Adrenal gland (tissue), 12 donors: ENCODE measurements around the gene EVA1C. TPM values are rescaled to one million over a fixed set of nuclear protein-coding genes. Genes with fewer than 3 reads are reported as not detected.

Experiments
- DNase-seq, 7 donors: peaks; one replicate each; pipeline ENCODE4 v3.0.0-alpha.2; 2019 to 2020
- H3K27ac ChIP-seq, 5 donors: fragments of 200-600 bp; sonication (generic) in 4 of 5; 1 replicate in 3 of 5; 2 replicates in 2 of 5; pipeline versions ENCODE4 v1.5.1 to v1.8.0; 2016 to 2020; ENCODE audit warnings: mild to moderate bottlenecking in 1 of 5
- H3K27me3 ChIP-seq: fragments of 200-600 bp; 2 replicates; pipeline ENCODE4 v1.8.0; 2021
- H3K36me3 ChIP-seq, 2 donors: fragments of 200-600 bp; replicated peaks in 1 of 2; 1 replicate in 1 of 2; 2 replicates in 1 of 2; pipeline versions ENCODE4 v1.5.1 to v1.8.0; 2018 to 2022
- H3K4me1 ChIP-seq, 2 donors: fragments of 200-600 bp; replicated peaks in 1 of 2; 1 replicate in 1 of 2; 2 replicates in 1 of 2; pipeline versions ENCODE4 v1.5.1 to v1.8.0; 2018 to 2021
- H3K4me3 ChIP-seq, 4 donors: fragments of 200-600 bp; sonication (generic) in 3 of 4; one replicate each; pipeline ENCODE4 v1.5.1; 2016 to 2018
- H3K9me3 ChIP-seq, 3 donors: fragments of 200-600 bp; sonication (generic) in 1 of 3; replicated peaks in 1 of 3; 1 replicate in 2 of 3; 2 replicates in 1 of 3; pipeline versions ENCODE4 v1.5.1 to v1.8.0; 2016 to 2021
- POLR2A ChIP-seq, 2 donors: fragments of 450-650 bp; IDR thresholded peaks; one replicate each; pipeline ENCODE4 v1.6.1; 2017; ENCODE audit warnings: antibody characterized with exemption in 2 of 2, mild to moderate bottlenecking in 2 of 2, moderate library complexity in 1 of 2
- WGBS, 4 donors: extraction: QIAGEN DNeasy Blood & Tissue Kit in 2 of 4; methylation state at CpG; one replicate each; pipeline versions ENCODE4 v1.1.5 to v1.1.7; 2013 to 2017; 5-methylcytosine and 5-hydroxymethylcytosine counted together
- intact Hi-C, 2 donors: fragments of 100-400 bp; cut with DNase I; formaldehyde crosslinking; loops; one replicate each; pipeline versions ENCODE4 v1.14.1 to v1.15.0; 2022 to 2023
- polyA plus RNA-seq, 3 donors: library from polyadenylated mRNA; stranded (reverse); fragments of 200-250 nt in 2 of 3; fragments of 350-450 nt in 1 of 3; fragmentation: Illumina TruSeq in 1 of 3; extraction: RNeasy Lipid Tissue Mini Kit (QIAGEN cat#74804) in 1 of 3; gene quantifications; one replicate each; pipeline ENCODE4 v1.2.3, GENCODE V29; 2013 to 2014
- total RNA-seq, 9 donors: library from RNA; depleted of rRNA in 4 of 9; stranded (reverse); fragments of >200 nt in 4 of 9; fragments of 120-200 nt in 1 of 9; fragmentation: NEBNext Ultra II Directional in 1 of 9; extraction: Animal tissue kit (Norgen Biotek cat#: 25700) in 1 of 9; gene quantifications; one replicate each; pipeline versions ENCODE4 v1.1.0 to v1.2.4, GENCODE V29; 2013 to 2023
- TF ChIP-seq, protein P1 (sequence below), 6 experiments: fragments of 450-650 bp in 4 of 6; fragments of 200-600 bp in 2 of 6; sonication (generic) in 1 of 6; IDR thresholded peaks; 1 replicate in 5 of 6; 2 replicates in 1 of 6; pipeline versions ENCODE4 v1.5.1 to v1.8.0; 2016 to 2021; ENCODE audit warnings: antibody characterized with exemption in 6 of 6, mild to moderate bottlenecking in 2 of 6, moderate library complexity in 1 of 6
- donor health status: healthy with polysubstance abuse.
- donor health status: Bipolar disorder and iron deficiency.
- donor health status: DM: yes; HTN: yes; CAD: no.
- donor health status: DM: no; HTN: no; CAD: no.
- donor health status: DM: no; HTN: no; CAD: no.
- donor health status: DM: yes; HTN: yes; CAD: no.

Gene EVA1C
- total and polyA plus RNA-seq, 12 donors = 0.94 to 33.2 (median 12.1) TPM

DNA sequence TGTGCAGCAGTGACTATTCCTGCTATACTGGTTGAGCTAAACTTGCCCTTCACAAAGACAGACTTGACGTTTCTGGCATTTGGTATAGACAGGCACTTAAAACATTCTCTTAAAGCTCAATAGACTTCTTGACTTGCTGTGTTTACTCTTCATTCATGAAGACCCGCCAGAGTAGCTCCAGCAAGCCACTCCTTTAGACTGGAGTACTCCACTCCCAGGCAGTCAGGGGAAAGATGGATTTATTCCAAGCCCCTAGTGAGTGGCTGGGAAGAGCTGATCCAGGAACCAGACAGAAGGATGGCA lies 70.7 kb downstream of the EVA1C start:
- H3K27me3 ChIP-seq = no peaks in the 10 kb centered on the region
- WGBS, 4 donors = 60 to 70% (median 66%) methylated on average over 1 to 2 of the region's 2 CpGs
- H3K4me3 ChIP-seq = no peak overlapping the region
- no peak overlapping the region for H3K27ac ChIP-seq
- H3K36me3 ChIP-seq = no peaks in the 10 kb centered on the region
- DNase-seq = no peak
- intact Hi-C loops = no loop called here
- H3K4me1 ChIP-seq = no peaks in the 10 kb centered on the region
- TF ChIP-seq, protein P1, sequence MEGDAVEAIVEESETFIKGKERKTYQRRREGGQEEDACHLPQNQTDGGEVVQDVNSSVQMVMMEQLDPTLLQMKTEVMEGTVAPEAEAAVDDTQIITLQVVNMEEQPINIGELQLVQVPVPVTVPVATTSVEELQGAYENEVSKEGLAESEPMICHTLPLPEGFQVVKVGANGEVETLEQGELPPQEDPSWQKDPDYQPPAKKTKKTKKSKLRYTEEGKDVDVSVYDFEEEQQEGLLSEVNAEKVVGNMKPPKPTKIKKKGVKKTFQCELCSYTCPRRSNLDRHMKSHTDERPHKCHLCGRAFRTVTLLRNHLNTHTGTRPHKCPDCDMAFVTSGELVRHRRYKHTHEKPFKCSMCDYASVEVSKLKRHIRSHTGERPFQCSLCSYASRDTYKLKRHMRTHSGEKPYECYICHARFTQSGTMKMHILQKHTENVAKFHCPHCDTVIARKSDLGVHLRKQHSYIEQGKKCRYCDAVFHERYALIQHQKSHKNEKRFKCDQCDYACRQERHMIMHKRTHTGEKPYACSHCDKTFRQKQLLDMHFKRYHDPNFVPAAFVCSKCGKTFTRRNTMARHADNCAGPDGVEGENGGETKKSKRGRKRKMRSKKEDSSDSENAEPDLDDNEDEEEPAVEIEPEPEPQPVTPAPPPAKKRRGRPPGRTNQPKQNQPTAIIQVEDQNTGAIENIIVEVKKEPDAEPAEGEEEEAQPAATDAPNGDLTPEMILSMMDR (IDR thresholded peaks at IDR 0.05) = no peak
- no peak for TF ChIP-seq POLR2A (IDR thresholded peaks at IDR 0.05)
- H3K9me3 ChIP-seq = no peaks in the 10 kb centered on the region

DNA sequence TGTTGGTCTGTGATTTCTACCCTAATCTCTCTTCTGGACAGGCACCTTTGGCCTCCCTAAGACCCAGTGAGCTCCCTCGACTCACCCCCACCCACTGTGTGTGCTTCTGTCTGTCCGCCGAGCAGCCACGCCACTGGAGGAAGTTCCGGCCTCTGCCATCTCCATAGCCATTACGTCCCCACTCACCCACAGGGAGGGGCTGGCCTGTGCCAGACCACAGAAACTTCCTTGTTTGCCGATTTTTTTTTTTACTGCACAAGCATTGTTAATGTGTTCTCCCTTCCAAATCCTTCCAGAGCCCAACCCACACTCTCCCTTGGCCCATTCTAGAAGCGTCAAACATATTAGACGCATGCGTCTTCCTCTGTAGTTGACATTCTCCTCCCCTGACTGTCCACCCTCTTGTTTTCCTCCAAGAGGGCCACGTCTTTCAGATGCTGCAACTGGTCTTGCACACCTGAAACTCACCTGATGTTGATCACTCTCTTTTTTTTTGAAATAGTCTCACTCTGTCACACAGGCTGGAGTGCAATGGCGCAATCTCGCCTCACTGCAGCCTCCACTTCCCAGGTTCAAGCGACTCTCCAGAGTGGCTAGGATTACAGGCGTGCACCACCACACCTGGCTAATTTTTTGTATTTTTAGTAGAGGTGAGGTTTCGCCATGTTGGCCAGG lies 72.3 kb downstream of the EVA1C start:
- peak in 2 of 7 donors; percentile 16 to 25 for DNase-seq
- no peak overlapping the region for H3K4me3 ChIP-seq
- intact Hi-C loops = no loop called here
- WGBS, 4 donors = 79 to 85% (median 82%) methylated on average over 16 of the region's 16 CpGs
- no peak overlapping the region for H3K27ac ChIP-seq
- H3K4me1 ChIP-seq = no peaks in the 10 kb centered on the region
- H3K9me3 ChIP-seq = no peaks in the 10 kb centered on the region
- no peaks in the 10 kb centered on the region for H3K36me3 ChIP-seq
- no peak for TF ChIP-seq POLR2A (IDR thresholded peaks at IDR 0.05)
- TF ChIP-seq, protein P1 (IDR thresholded peaks at IDR 0.05) = no peak
- no peaks in the 10 kb centered on the region for H3K27me3 ChIP-seq

DNA sequence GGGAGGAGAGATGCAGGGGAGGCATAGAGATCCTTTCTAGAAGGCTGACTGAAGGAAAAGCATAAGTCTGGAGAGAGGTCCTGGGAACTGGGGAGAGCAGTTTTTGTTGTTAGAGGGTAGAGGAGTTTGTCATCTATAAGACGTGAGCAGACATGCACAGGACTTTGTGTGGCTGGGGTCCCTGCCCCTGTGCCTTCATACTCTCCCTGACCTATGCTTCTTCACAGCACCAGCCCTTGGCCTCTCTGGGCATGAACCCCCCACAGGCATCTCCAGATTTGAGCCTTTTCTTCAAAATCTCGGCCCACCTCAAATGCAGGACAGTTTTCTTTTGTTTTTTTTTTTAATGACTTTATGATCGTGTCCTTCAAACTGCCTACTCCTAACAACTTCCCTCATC lies 79.9 kb downstream of the EVA1C start:
- no peak for TF ChIP-seq POLR2A (IDR thresholded peaks at IDR 0.05)
- TF ChIP-seq, protein P1 (IDR thresholded peaks at IDR 0.05) = no peak
- intact Hi-C loops = no loop called here
- WGBS, 4 donors = 73 to 90% (median 88%) methylated on average over 3 of the region's 3 CpGs
- DNase-seq = no peak
- Histone ChIP-seq H3K4me1 (peaks cover 0 to 15% of the 10 kb centered on the region in 2 donors), H3K36me3 (no peaks in the 10 kb centered on the region), H3K27me3 (no peaks in the 10 kb centered on the region), H3K27ac (no peak overlapping the region), H3K4me3 (no peak overlapping the region), H3K9me3 (no peaks in the 10 kb centered on the region)

DNA sequence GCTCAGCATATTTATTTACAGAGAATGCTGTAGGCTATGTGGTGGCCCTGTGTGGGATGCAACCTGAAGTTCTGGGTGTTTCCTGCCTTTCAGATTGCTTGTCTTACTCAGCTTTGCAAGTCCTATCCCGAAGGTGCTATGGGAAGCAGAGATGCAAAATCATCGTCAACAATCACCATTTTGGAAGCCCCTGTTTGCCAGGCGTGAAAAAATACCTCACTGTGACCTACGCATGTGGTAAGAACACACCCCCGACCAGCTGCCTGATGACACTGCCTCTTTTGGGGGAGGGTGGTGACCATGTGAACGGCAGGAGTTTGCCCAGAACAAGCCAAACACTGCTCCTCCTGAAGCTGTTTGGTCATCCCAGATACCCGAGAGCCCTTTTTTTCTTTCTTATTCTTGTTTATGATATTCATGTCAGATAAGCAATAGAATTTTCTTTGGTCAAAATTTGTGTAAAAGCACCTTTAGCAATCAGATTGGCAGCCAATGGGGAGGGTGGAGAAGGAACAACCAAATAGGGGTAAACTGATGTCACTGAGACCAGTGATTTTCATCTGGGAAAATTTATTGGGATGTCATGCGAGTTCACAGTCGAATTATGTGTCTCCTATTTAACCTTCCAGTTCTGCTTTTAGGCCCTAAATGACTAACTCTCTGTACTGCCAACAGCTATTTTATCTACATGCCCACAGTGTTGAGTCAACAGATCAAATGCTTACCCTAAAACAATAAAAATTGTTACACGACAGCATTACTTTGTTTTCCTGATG lies 82.6 kb downstream of the EVA1C start:
- H3K4me3 ChIP-seq = no peak overlapping the region
- DNase-seq = peak in 2 of 7 donors; percentile 28 to 41
- H3K9me3 ChIP-seq = no peaks in the 10 kb centered on the region
- H3K36me3 ChIP-seq = no peaks in the 10 kb centered on the region
- no peak for TF ChIP-seq POLR2A (IDR thresholded peaks at IDR 0.05)
- TF ChIP-seq, protein P1 (IDR thresholded peaks at IDR 0.05) = no peak
- peak overlapping the region in 2 of 5 donors; percentile 32 to 38 for H3K27ac ChIP-seq
- peaks cover 0 to 22% of the 10 kb centered on the region in 2 donors for H3K4me1 ChIP-seq
- no peaks in the 10 kb centered on the region for H3K27me3 ChIP-seq
- WGBS, 4 donors = 54 to 66% (median 63%) methylated on average over 9 to 10 of the region's 10 CpGs
- intact Hi-C loops = no loop called here
